Keratinocyte (primary cell): ENCODE results near the gene PRKCSH. TPM values are rescaled to one million over a fixed set of nuclear protein-coding genes. Genes with fewer than 3 reads are reported as not detected.

ENCODE experiments used
- DNase-seq: peaks from one replicate; pipeline ENCODE4 v3.0.0-alpha.2; 2011; ENCODE audit warnings: low read depth, missing footprints, low spot score
- FAIRE-seq: peaks from 2 replicates; lab custom pipeline; 2011; peaks lifted over from hg19 to GRCh38; lab: Jason Lieb, UNC
- H2AFZ ChIP-seq: 2 replicates; pipeline ENCODE4 v1.6.0; 2012; ENCODE audit warnings: low read length, control low read depth, inconsistent platforms; ENCODE audit not compliant: control insufficient read depth
- H3K27ac ChIP-seq: 2 replicates; pipeline ENCODE4 v1.5.1; 2011; ENCODE audit warnings: low read length; ENCODE audit not compliant: control insufficient read depth, insufficient read depth
- H3K27me3 ChIP-seq: 3 replicates; pipeline ENCODE4 v1.6.0; 2011; ENCODE audit warnings: low read length; ENCODE audit not compliant: control insufficient read depth, insufficient read depth; ENCODE audit errors: extremely low read depth
- H3K36me3 ChIP-seq, 2 experiments: 2 replicates in 1 of 2; 3 replicates in 1 of 2; pipeline ENCODE4 v1.5.1; 2011; ENCODE audit warnings: low read length in 2 of 2, mild to moderate bottlenecking in 1 of 2; ENCODE audit not compliant: control insufficient read depth in 2 of 2, insufficient read depth in 2 of 2; ENCODE audit errors: extremely low read depth in 1 of 2
- H3K4me1 ChIP-seq: 3 replicates; pipeline ENCODE4 v1.5.1; 2011; ENCODE audit warnings: low read length; ENCODE audit not compliant: control insufficient read depth, insufficient read depth; ENCODE audit errors: extremely low read depth
- H3K4me2 ChIP-seq: 3 replicates; pipeline ENCODE4 v1.6.0; 2011; ENCODE audit warnings: low read depth, low read length; ENCODE audit not compliant: control insufficient read depth, insufficient read depth; ENCODE audit errors: extremely low read depth
- H3K4me3 ChIP-seq, 3 experiments: fragments of 200-600 bp in 1 of 3; sonication (generic) in 1 of 3; 2 replicates in 2 of 3; 3 replicates in 1 of 3; pipeline ENCODE4 v1.5.1; 2011 to 2016; ENCODE audit warnings: low read length in 3 of 3, mild to moderate bottlenecking in 3 of 3, control low read depth in 2 of 3, inconsistent platforms in 1 of 3, low read depth in 1 of 3, mixed read lengths in 1 of 3, mixed run types in 1 of 3, moderate library complexity in 1 of 3; ENCODE audit not compliant: control insufficient read depth in 2 of 3, insufficient read depth in 2 of 3; ENCODE audit errors: extremely low read depth in 1 of 3
- H3K79me2 ChIP-seq: 2 replicates; pipeline ENCODE4 v1.6.0; 2012; ENCODE audit warnings: low read length; ENCODE audit not compliant: control insufficient read depth, insufficient read depth
- H3K9ac ChIP-seq: 3 replicates; pipeline ENCODE4 v1.6.0; 2011; ENCODE audit warnings: low read length; ENCODE audit not compliant: control insufficient read depth, insufficient read depth; ENCODE audit errors: extremely low read depth
- H3K9me1 ChIP-seq: 3 replicates; pipeline ENCODE4 v1.6.0; 2011; ENCODE audit warnings: low read length; ENCODE audit not compliant: control insufficient read depth, insufficient read depth; ENCODE audit errors: extremely low read depth
- H3K9me3 ChIP-seq: 2 replicates; pipeline ENCODE4 v1.5.1; 2012; ENCODE audit warnings: low read depth, low read length; ENCODE audit not compliant: control insufficient read depth
- H4K20me1 ChIP-seq: 3 replicates; pipeline ENCODE4 v1.6.0; 2011; ENCODE audit warnings: low read length; ENCODE audit not compliant: control insufficient read depth, insufficient read depth; ENCODE audit errors: extremely low read depth
- CTCF ChIP-seq, 3 experiments: IDR thresholded peaks in 1 of 3; conservative IDR thresholded peaks in 1 of 3; optimal IDR thresholded peaks in 1 of 3; 2 replicates in 2 of 3; 3 replicates in 1 of 3; pipeline versions ENCODE3 to v1.5.1; 2011; ENCODE audit warnings: low read length in 3 of 3, mild to moderate bottlenecking in 3 of 3, moderate library complexity in 2 of 3, control low read depth in 1 of 3, inconsistent platforms in 1 of 3; ENCODE audit not compliant: insufficient read depth in 2 of 3; ENCODE audit errors: extremely low read depth in 1 of 3
- EZH2 ChIP-seq: IDR thresholded peaks from one replicate; pipeline ENCODE4 v1.6.1; 2012; ENCODE audit warnings: inconsistent platforms, mild to moderate bottlenecking, low read length, moderate library complexity
- dilution Hi-C: fragments of 300-500 bp; cut with MboI; formaldehyde crosslinking; loops from one replicate; pipeline ENCODE4 v1.7.0; 2020; ENCODE audit warnings: low sequenced_read_pairs; ENCODE audit not compliant: extremely low pct_ligation_motif_present
- polyA plus RNA-seq, 5 experiments: library from polyadenylated mRNA; depleted of rRNA in 3 of 5; stranded (reverse) in 3 of 5; stranded (forward) in 1 of 5; unstranded in 1 of 5; fragments of >200 nt; gene quantifications; 1 replicate in 1 of 5; 2 replicates in 3 of 5; 3 replicates in 1 of 5; pipeline versions ENCODE4 v1.2.1 to v1.2.3, GENCODE V29; 2011 to 2012; ENCODE audit warnings: missing spikeins in 2 of 5, low read depth in 1 of 5, low replicate concordance in 1 of 5

PRKCSH gene
- polyA plus RNA-seq, 1 donor (not counting 4 experiments of a cell fraction or from before 2014, with no cell fraction given) = 56.3 TPM

GRCh38 chr19:11485245-11485837 lies 49.9 kb downstream of the PRKCSH start:
- Histone ChIP-seq H3K36me3 (peaks cover 1 to 5% of the 10 kb centered on the region in 2 experiments), H3K9ac (no peak overlapping the region), H3K27ac (no peak overlapping the region), H3K4me2 (no peak overlapping the region), H3K79me2 (no peaks in the 10 kb centered on the region), H3K9me1 (no peaks in the 10 kb centered on the region), H2AFZ (no peak overlapping the region), H3K27me3 (peaks cover 20% of the 10 kb centered on the region), H4K20me1 (no peaks in the 10 kb centered on the region), H3K4me3 (no peak overlapping the region), H3K4me1 (peaks cover 2% of the 10 kb centered on the region), H3K9me3 (no peaks in the 10 kb centered on the region)
- FAIRE-seq (no peak), DNase-seq (no peak)
- dilution Hi-C loops = no loop called here
- TF ChIP-seq EZH2 = no peak

- H3K36me3 ChIP-seq = peaks cover 3 to 5% of the 10 kb centered on the region in 2 experiments
- no peak for TF ChIP-seq EZH2
- TF ChIP-seq CTCF (optimal IDR thresholded peaks at IDR 0.05 in 1 of 3, IDR thresholded peaks at IDR 0.05 in 1 of 3, conservative IDR thresholded peaks at IDR 0.05 in 1 of 3; ENCODE audit: extremely low read depth in 1 of 3, insufficient read depth in 2 of 3, low read length in 3 of 3) = no peak
Observed at GRCh38 chr19:11486661-11487503, 51.4 kb downstream of the PRKCSH start.

More at GRCh38 chr19:11486661-11487503, 51.4 kb downstream of the PRKCSH start:
- no peaks in the 10 kb centered on the region for H4K20me1 ChIP-seq
- no peaks in the 10 kb centered on the region for H3K79me2 ChIP-seq
- no peak for FAIRE-seq
- no peak overlapping the region for H3K4me2 ChIP-seq
- no peaks in the 10 kb centered on the region for H3K9me3 ChIP-seq
- no peak for DNase-seq
- H2AFZ ChIP-seq = no peak overlapping the region
- H3K4me1 ChIP-seq = peaks cover 2% of the 10 kb centered on the region
- no peak overlapping the region for H3K9ac ChIP-seq
- no peak overlapping the region for H3K27ac ChIP-seq
- peaks cover 6% of the 10 kb centered on the region for H3K27me3 ChIP-seq
- H3K4me3 ChIP-seq = no peak overlapping the region
- no peaks in the 10 kb centered on the region for H3K9me1 ChIP-seq
- dilution Hi-C loops = no loop called here
